Lung (tissue), 12 donors: ENCODE measurements around the gene C3orf33. TPM values are rescaled to one million over a fixed set of nuclear protein-coding genes. Genes with fewer than 3 reads are reported as not detected.

ENCODE experiments used
- ATAC-seq: fragments of 200-7000 bp; cut with Tn5 transposase; one replicate; pipeline ENCODE4 v1.9.1; 2020; ENCODE audit warnings: moderate number of reproducible peaks; ENCODE audit not compliant: insufficient read depth, low FRiP score
- DNase-seq, 3 donors: peaks; one replicate each; pipeline ENCODE4 v3.0.0-alpha.2; 2013 to 2017
- H3K27ac ChIP-seq, 2 donors: one replicate each; pipeline ENCODE4 v1.5.1; 2013; ENCODE audit warnings: mild to moderate bottlenecking in 2 of 2, moderate library complexity in 2 of 2, control low read depth in 1 of 2, inconsistent platforms in 1 of 2, low read depth in 1 of 2, low read length in 1 of 2
- H3K27me3 ChIP-seq, 3 donors: one replicate each; pipeline ENCODE4 v1.5.1; 2013; ENCODE audit warnings: low read length in 2 of 3; ENCODE audit not compliant: control insufficient read depth in 3 of 3, insufficient read depth in 3 of 3
- H3K36me3 ChIP-seq, 4 donors: one replicate each; pipeline ENCODE4 v1.5.1; 2013; ENCODE audit warnings: low read length in 4 of 4, mild to moderate bottlenecking in 1 of 4, moderate library complexity in 1 of 4; ENCODE audit not compliant: control insufficient read depth in 4 of 4, insufficient read depth in 4 of 4
- H3K4me1 ChIP-seq, 5 donors: one replicate each; pipeline ENCODE4 v1.5.1; 2013; ENCODE audit warnings: low read length in 5 of 5, mild to moderate bottlenecking in 2 of 5, moderate library complexity in 1 of 5; ENCODE audit not compliant: control insufficient read depth in 5 of 5, insufficient read depth in 5 of 5
- H3K4me3 ChIP-seq: one replicate; pipeline ENCODE4 v1.5.1; 2013; ENCODE audit warnings: mild to moderate bottlenecking, control low read depth, moderate library complexity
- H3K9ac ChIP-seq, 2 donors: one replicate each; pipeline ENCODE4 v1.5.1; 2013; ENCODE audit warnings: low read length in 2 of 2, control low read depth in 1 of 2; ENCODE audit not compliant: insufficient read depth in 1 of 2
- H3K9me3 ChIP-seq, 4 donors: one replicate each; pipeline ENCODE4 v1.5.1; 2013; ENCODE audit warnings: low read length in 3 of 4, mild to moderate bottlenecking in 1 of 4, moderate library complexity in 1 of 4; ENCODE audit not compliant: control insufficient read depth in 4 of 4, insufficient read depth in 3 of 4
- WGBS, 2 donors: extraction: QIAGEN DNeasy Blood & Tissue Kit; methylation state at CpG; one replicate each; pipeline ENCODE4 v1.1.7; 2013; 5-methylcytosine and 5-hydroxymethylcytosine counted together
- polyA plus RNA-seq, 2 donors: library from polyadenylated mRNA; stranded (reverse); fragments of 200-250 nt; gene quantifications; one replicate each; pipeline ENCODE4 v1.2.1, GENCODE V29; 2013
- total RNA-seq, 2 donors: library from RNA; depleted of rRNA in 1 of 2; stranded (reverse); fragments of >200 nt in 1 of 2; gene quantifications; one replicate each; pipeline ENCODE4 v1.2.1, GENCODE V29; 2014 to 2021
- TF ChIP-seq, protein P1 (sequence below): IDR thresholded peaks from 2 replicates; pipeline ENCODE4 v1.5.1; 2012; ENCODE audit warnings: mild to moderate bottlenecking; ENCODE audit errors: control extremely low read depth, extremely low read depth
- donor health status: control.
- donor health status: control.
- donor health status: Bipolar disorder and iron deficiency.
- donor health status: healthy.
- donor health status: DM: yes; HTN: yes; CAD: no.

Gene C3orf33
- total and polyA plus RNA-seq, 4 donors = 2.3 to 4.9 (median 2.6) TPM

DNA sequence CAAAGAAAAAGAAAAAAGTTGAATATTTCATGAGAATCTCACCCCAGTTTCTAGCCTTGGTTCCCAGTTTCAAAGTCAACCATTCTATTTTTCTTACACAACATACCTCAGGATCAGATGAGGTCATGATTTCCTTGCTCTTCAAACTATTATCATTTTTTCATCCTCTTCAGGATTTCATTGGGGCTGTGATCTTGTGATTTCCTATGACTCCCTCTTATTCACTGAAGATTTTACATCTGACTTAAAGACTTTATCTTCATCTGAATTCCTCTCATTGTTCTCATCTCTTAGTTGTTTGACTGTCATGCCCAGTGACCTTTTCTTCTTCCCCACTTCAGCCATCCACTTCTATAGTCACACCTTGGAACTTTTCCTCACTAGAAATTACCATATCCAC lies 3.1 kb upstream of the C3orf33 start:
- DNase-seq = no peak
- no peak overlapping the region for H3K4me3 ChIP-seq
- peaks cover 0 to 4% (median 0%) of the 10 kb centered on the region in 5 donors for H3K4me1 ChIP-seq
- no peak for ATAC-seq
- H3K27ac ChIP-seq = no peak overlapping the region
- H3K9ac ChIP-seq = no peak overlapping the region
- H3K27me3 ChIP-seq = no peaks in the 10 kb centered on the region
- TF ChIP-seq, protein P1, sequence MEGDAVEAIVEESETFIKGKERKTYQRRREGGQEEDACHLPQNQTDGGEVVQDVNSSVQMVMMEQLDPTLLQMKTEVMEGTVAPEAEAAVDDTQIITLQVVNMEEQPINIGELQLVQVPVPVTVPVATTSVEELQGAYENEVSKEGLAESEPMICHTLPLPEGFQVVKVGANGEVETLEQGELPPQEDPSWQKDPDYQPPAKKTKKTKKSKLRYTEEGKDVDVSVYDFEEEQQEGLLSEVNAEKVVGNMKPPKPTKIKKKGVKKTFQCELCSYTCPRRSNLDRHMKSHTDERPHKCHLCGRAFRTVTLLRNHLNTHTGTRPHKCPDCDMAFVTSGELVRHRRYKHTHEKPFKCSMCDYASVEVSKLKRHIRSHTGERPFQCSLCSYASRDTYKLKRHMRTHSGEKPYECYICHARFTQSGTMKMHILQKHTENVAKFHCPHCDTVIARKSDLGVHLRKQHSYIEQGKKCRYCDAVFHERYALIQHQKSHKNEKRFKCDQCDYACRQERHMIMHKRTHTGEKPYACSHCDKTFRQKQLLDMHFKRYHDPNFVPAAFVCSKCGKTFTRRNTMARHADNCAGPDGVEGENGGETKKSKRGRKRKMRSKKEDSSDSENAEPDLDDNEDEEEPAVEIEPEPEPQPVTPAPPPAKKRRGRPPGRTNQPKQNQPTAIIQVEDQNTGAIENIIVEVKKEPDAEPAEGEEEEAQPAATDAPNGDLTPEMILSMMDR = no peak
- H3K36me3 ChIP-seq = no peaks in the 10 kb centered on the region
- H3K9me3 ChIP-seq = no peaks in the 10 kb centered on the region

DNA sequence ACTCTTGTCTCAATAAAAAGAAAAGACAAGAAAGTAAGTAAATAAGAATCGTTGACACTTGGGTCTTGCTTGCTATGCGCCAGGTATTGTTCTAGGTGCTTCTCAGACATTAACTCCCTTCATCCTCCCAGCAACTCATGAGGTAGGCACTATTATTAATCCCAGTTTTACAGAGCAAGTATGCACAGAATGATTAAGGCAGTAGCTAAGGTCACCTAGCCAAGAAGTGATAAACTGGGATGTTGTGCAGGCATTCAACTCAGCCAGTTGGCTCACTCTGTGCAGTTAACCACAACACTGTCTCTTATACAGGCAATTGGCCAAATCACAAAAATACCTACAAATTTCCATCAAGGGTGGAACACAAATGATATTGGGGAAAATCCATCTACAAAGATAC lies 1.7 kb upstream of the C3orf33 start:
- H3K4me3 ChIP-seq = no peak overlapping the region
- peaks cover 0 to 4% (median 0%) of the 10 kb centered on the region in 5 donors for H3K4me1 ChIP-seq
- TF ChIP-seq, protein P1 = no peak
- H3K27ac ChIP-seq = no peak overlapping the region
- ATAC-seq (no peak), DNase-seq (no peak)
- H3K36me3 ChIP-seq = no peaks in the 10 kb centered on the region
- H3K9ac ChIP-seq = no peak overlapping the region
- 85 to 94% methylated on average over 2 of the region's 2 CpGs for WGBS, 2 donors
- no peaks in the 10 kb centered on the region for H3K27me3 ChIP-seq
- H3K9me3 ChIP-seq = no peaks in the 10 kb centered on the region

DNA sequence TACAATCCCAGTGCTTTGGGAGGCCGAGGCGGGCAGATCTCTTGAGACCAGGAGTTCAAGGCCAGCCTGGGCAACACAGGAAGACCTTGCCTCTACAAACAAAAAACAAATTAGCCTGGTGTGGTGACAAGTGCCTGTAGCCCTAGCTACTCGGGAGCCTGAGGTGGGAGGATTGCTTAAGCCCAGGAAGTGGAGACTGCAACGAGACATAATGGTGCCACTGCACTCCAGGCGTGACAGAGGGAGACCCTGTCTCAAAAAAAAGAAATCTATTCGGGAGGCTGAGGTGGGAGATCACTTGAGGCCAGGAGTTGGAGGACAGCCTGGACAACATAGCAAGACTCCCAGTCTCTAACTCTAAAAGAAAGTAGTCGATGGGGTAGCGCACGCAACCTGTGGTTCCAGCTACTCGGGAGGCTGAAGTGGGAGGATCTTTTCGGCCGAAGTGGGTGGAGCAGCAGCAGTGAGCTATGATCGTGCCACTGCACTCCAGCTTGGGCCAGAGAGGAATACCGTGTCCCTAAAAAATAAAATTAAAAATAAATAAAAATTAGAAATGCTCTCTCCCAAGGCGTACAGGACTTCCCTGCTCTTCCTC lies 775 bp downstream of the C3orf33 start:
- TF ChIP-seq, protein P1 = no peak
- Histone ChIP-seq H3K9me3 (no peaks in the 10 kb centered on the region), H3K4me3 (peak overlapping the region; percentile 75), H3K27me3 (no peaks in the 10 kb centered on the region), H3K4me1 (peaks cover 0 to 4% (median 0%) of the 10 kb centered on the region in 5 donors), H3K36me3 (peaks cover 0 to 6% (median 0%) of the 10 kb centered on the region in 4 donors), H3K27ac (peak overlapping the region; percentile 79 to 90), H3K9ac (peak overlapping the region in 1 of 2 donors; percentile 82)
- no peak for DNase-seq
- peak; percentile 7 for ATAC-seq
- WGBS, 2 donors = 42 to 43% methylated on average over 15 of the region's 15 CpGs

DNA sequence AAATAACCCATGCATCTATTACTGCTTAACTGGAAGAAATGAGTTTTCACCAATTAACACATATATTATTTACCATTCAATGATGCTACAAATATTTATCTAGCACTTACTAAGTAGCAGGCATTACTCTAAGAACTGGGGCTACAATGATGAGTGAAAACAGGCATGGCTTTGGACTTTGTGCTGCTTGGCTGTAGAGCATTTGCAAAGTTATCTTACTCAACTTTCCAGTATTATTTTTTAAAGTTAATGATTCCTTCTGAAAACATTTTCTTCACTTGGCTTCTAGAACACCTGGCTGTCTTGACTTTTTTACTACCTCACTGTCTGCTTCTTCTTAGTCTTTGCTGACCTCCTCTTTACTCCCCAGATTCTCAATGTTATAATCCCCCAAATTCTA lies 1.8 kb downstream of the C3orf33 start:
- H3K36me3 ChIP-seq = peaks cover 0 to 6% (median 0%) of the 10 kb centered on the region in 4 donors
- no peak overlapping the region for H3K9ac ChIP-seq
- H3K27ac ChIP-seq = no peak overlapping the region
- no peak for DNase-seq
- TF ChIP-seq, protein P1 = no peak
- no peak overlapping the region for H3K4me3 ChIP-seq
- H3K27me3 ChIP-seq = no peaks in the 10 kb centered on the region
- ATAC-seq = no peak
- no peaks in the 10 kb centered on the region for H3K9me3 ChIP-seq
- peaks cover 0 to 4% (median 0%) of the 10 kb centered on the region in 5 donors for H3K4me1 ChIP-seq
